Measurements from ENCODE around the gene AMIGO2.

Gene AMIGO2

GRCh38 chr12:47029903-47030302 is 49.9 kb downstream of the AMIGO2 start:
- DNase-seq = no peak

- no peak for DNase-seq
Measured at GRCh38 chr12:47028981-47029708, 50.6 kb downstream of the AMIGO2 start.

- DNase-seq = no peak
Measured at GRCh38 chr12:47028186-47028585, 51.6 kb downstream of the AMIGO2 start.

Data from NCI-H1436 (cell line).